HG02938 (cell line): ENCODE data around the gene CLEC11A.

Experiments
- ATAC-seq: cut with Tn5 transposase; IDR thresholded peaks from one replicate; pipeline ENCODE4 v1.9.1; 2021; ENCODE audit warnings: mild to moderate bottlenecking, moderate library complexity; ENCODE audit not compliant: unreplicated experiment

Gene CLEC11A, protein sequence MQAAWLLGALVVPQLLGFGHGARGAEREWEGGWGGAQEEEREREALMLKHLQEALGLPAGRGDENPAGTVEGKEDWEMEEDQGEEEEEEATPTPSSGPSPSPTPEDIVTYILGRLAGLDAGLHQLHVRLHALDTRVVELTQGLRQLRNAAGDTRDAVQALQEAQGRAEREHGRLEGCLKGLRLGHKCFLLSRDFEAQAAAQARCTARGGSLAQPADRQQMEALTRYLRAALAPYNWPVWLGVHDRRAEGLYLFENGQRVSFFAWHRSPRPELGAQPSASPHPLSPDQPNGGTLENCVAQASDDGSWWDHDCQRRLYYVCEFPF

DNA sequence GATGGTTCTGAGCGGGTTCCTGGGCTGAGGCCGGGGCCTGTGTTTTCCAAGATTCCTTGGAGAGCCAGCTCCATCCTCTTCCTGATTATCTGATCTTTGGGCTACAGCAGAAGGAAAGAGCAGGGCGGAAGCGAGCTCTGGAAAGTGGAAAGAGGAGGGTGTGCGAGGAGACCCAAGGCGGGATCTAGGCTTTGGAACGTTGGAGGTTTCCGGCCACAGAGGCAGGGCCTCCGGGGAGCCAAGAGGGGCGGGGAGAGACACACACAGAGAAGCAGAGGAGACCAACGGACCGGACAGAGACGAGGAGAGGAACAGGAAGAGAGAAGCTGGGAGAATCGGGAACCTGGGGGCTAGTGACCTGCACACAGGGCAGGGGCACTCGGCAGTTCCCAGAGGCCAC, at the start of gene CLEC11A:
Gene CLEC11A (plus strand): TSS at position 296 of the 400 bp plus-strand sequence. CDS start 162 bp downstream, outside the sequence.
- no peak for ATAC-seq

DNA sequence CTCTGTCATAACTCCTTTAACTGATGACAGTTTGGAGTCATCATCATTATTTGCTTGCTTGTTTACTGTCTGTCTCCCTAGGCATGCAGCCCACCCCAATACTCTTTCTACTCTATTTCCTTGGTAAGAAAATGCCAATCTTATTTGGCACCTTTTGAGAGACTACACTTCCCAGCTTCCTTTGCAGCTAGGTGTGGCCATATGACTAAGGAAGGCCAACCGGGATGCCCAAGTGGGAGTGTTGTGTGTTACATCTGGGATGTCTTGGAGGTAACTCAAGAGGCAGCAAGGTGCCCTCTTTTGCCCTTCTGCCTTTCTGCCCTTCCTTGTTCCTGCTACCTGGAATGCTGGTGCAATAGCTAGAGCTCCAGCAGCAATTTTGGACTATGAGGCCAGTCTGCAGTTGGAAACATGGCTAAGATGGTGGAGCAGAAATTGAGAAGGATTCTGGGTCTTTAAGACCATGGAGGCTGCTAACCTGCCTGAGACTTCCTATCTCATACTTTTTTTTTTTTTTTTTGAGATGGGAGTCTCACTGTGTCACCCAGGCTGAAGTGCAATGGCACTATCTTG, 46.5 kb upstream of the CLEC11A start:
- ATAC-seq = no peak

DNA sequence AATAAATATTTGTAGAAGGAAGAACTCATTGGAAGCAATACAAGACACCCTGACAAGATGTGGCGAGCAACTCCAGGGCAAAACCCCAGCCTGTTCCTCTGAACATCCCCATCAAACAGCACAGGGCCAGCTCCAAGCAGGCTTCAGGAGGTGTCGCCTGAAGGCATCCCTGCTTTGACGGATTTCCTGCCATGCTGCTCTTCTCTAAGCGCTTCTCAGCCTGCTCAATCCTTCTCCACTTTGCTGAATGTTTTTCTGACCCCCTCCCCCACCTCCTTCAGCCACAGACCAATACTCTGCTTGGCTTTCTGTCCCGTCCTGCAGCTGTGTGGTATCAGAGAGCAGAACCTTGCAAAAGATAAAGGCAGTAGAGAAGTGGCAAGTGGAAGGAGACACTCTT, 45.5 kb upstream of the CLEC11A start:
- no peak for ATAC-seq

DNA sequence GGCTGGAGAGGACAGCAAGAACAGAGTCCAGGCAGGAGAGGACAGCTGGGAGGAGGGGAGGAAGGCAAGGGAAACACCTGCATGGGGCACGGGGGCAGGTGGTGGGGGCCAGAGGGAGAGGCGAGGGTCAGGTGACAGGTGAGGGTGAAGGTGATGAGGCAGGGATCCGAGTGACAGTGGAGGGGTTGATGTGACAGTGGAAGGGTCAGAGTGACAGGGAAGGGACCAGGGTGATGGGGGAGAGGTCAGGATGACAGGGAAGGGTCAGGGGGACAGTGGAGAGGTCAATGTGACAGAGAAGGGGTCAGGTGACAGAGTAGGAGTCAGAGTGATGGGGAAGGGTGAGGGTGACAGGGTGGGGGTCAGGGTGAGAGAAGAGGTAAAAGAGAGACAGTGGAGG, 44.8 kb upstream of the CLEC11A start:
- no peak for ATAC-seq

DNA sequence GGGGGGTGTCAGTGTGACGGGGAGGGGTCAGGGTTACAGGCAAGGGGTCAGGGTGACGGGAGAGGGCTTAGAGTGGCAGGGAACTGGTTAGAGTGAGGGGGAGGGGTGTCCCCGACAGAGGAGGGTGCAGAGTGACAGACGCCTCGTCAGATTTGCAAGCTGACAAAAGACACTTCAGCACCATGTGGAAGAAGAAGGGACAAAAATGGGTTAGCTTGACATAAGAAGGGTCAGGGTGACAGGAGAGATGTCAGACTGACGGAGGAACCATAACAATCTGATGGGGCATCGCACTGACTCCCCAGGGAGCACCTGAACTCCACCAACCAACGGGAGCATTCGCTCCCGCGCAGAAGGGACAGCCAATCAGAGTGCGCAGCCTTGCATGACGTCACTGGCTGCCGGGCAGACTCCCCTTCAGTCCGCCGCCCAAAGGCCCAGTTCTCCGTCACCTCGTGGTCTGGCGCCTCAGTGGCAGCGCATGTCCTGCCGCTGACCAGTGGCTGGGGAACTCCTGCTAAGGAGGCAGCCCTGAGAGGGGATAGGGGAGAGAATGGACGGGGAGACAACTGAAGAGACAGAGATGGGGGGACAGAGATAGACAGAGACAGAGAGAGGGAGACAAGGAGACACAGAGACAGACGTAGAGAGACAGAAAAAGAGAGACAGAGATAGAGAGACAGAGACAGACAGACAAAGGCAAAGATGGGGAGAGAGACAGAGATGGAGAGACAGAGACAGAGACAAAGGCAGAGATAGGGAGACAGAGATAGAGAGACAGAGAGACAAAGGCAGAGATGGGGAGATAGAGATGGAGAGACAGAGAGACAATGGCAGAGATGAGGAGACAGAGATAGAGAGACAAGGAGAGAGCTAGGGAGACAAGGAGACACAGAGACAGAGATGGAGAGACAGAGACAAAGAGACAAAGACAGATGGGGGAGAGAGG, 43.7 kb upstream of the CLEC11A start:
- peak; percentile 65 for ATAC-seq

DNA sequence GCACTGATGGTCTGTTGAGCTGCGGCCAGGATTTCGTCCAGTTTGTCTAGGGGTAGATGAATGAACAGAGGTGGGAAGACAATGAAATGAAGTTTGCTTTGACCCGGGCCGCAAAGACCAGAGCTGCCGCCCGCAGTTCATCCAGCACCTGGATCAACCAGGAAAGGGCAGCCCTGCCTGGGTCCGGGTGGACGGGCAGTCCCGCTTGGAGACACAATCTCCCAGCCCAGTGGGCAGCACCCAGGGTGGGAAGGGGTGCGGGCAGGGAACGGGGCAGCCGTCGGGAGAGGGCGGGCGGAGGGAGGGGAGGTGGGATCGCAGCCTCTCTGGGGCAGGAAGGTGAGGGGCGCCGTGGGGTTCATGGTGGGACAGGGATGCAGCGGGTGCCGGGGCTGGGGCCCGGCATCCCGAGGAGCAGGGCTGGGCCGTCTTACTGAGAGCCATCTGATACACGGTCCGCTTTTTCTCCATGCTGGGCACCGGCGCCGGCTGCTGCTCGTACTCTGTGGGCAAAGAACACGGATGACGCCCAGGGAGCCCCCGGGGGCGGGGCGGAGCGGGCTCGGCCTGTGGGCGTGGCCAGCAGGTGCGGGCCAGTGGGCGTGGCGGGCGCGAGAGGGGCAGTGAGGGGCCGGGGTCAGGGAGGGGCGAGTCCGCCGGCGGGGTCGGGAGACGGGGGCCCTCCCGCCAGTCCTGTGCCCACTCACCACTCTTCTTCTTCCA, 36.7 kb upstream of the CLEC11A start:
- ATAC-seq = no peak

DNA sequence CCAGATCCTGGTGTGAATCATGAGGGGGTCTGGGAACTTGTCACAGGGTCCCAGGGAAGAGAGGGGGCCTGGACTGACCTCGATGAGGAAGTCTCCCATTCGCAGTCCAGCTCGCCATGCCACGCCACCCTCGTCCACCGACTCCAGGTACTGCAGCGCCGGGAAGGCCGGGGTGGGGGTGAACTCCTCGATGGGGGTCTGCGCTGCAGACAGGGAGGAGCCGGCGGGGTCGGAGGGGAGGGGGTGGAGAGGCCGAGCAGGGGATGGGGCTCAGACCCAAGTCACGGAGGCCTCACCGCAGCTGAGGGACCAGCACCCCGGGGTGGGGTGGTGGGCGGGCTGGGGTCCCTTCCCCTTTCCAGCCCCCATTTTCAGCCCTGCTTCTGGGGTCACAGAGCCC, 34.4 kb upstream of the CLEC11A start:
- no peak for ATAC-seq

DNA sequence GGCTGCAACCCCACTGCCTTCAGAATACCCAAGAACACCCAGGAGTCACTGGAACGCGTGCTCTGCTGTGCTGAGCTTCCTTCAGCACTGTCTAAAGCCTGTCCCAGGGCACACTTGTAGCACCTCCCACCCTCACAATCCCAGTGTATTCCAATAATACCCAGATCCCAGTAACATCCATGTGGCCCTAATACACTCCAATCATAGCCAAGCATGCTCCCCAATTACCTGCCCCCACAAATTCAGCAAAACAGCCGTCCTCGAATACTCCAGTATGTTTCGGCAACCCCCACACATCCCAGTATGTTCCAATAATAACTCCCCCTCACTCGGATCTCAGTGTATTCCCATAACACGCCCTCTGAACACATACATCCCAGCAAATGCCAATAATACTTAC, 32.7 kb upstream of the CLEC11A start:
- ATAC-seq = no peak

DNA sequence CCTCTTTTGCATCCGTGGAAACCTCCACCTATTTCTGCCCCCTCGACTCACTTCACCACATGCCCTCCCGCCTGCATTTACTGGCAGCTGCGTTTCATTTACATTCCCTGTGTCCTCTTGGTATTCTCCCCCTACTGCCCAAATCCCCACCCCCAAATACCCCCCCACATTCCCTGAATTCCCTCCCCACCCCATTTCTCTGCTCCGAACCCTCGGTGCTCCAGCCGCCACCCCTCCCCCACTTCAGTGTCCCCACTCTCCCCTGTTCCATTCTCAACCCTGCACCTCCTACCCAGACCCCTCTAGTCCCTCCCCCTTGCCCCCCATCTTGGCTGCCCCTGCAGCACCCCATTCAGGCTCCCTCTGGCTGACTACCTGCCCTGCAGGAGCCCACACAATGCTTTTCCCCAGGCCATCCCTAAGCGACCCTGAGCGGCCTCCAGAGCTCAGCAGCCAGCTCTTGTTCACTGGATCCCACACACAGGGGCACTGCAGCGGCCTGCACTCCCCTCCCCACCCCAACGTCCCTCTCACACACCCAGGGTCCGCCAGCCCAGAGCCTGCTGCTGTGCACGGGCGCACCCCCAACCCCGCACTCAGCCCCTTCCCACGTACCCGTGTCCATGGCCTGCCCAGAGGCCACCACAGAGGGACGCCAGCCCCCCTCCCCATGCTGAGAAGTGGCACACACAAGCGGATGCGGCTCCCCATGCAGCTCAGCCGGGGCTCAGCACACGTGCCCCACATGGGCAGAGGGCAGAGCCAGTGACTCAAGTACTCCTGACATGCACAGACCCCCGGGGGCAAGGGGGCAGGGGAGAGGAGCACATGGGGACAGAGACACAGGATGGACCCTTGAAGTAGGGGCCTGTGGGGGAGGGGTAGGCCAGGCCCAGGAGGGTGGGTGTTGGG, 29.8 kb upstream of the CLEC11A start:
- no peak for ATAC-seq

DNA sequence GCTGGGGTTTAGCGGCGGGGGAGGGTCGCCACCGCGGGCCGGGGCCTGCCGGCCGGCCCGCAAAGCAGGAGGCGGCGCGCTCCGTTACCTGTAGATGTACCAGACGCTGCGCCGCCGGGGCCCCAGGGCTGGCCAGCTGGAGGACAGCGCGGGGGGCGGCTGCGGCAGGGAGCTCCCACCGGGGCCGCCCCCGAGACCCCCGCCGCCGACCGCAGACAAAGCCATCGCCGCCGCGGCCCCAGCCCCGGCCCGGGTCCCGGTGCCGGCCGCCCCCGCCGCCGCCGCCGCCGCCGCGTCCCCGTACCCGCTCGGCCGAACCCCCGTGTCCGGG, 28.4 kb upstream of the CLEC11A start:
- no peak for ATAC-seq

DNA sequence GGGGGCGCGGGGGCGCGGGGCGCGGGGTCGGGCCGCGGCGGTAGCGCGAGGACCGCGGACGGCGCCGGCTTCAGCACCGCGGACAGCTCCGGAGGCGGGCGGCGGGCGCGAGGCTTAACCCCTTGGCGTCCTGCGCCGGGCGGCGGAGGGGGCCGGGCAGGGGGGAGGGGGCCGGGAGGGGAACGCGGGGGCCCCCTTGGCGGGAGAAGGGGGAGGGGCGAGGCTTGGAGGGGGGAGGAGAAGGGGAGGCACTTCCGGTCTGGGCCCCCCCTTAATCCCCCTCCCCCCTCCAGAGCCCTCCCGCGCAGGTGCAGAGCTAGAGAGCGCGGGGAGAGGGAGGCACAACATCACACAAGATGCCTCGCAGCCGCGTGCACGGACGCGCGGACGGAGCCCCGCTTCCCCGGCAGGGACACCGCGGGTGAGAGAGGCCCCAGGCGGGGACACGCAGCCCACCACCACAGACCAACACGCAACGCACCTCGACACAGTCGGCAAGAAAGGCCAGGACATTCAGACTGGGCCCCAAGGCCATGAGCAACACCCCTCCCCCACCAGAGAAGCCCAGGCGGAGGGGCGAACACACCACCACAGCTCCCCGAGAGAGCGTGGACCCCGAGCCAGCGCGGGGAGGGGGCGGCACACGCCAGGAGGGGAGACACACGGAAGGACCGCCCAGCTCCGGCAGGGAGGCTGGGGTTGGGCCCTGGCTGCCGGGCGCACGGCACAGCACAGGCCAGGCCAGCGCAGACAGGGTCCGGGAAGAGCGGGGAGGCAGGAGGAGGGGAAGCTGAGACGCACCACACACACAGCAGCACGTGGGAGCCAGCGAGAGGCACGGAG, 27.7 kb upstream of the CLEC11A start:
- no peak for ATAC-seq

DNA sequence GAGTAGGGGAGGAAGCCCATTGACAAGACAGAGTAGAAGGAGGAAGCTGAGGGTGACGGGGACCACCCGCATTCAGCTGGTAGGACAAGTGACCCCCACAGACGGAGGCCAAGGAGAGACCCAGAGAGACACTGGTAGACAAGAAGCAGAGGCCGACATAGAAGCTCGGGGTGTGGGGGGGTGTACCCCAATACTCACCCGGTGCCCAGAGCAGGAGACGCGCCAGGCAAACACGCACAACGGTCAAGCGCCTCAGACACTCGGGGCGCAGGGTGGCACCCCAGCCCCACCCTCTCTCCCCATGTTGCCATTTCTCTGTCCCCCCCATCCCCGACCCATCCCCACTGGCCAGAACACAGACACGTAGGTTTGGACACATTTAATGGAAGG, 27.1 kb upstream of the CLEC11A start:
- ATAC-seq = no peak

DNA sequence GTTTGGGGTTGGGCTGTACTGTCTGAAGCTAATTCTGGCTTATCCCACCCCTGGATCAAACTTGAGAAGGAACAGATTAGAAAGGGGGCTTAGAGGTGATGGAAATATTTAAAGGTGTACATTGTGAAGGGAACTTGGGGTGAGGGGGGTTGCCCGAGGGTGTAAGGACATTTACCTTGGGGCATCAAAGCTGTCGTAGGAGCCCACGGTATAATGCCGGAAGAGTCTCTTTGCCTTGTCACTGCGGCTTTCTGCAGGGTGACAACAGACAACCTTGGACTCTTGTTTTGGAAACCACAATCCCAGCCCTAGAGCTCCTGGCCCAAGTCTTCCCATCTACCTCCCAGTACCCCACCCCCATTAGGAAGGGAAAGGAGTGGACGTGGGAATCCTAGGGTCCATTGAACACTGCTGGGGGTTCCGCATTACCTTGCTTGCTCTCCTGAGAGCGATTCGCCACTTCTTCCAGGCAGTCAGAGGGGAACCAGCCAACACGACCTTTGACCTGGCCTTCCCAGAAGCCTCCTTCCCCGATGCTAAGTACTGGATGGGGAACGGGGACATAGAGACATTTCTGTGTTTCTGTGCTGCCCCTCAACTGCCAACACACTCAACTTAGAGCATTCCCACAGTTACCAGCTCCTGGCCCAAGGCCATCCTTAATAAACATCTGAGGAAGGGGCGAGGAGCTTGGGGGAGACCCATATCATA, 25.6 kb upstream of the CLEC11A start:
- ATAC-seq = no peak

DNA sequence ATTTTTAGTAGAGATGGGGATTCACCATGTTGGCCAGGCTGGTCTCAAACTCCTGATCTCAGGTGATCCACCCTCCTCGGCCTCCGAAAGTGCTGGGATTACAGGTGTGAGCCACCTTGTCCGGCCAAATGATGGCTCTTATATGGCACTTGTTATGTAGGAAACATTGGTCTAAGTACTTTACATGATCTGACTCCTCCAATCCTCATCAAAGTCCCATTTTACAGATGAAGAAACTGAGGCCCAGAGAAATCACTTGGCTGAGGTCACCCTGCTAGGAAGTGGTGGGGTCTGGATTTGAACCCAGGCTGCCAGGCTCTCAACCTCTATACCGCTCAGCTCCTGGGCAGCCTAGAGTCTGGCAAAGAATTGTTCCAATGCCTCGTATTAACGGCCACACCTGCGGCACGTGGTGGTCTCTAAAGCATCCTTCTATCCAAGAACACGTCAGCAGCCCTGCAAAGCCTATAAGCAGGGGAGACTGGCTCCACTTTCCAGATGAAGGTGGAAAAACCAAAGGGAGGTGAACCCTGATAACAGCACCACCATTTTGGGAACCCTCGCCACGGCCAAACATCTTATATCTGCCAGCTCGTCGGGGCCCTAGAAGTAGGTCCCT, 21.7 kb upstream of the CLEC11A start:
- no peak for ATAC-seq

DNA sequence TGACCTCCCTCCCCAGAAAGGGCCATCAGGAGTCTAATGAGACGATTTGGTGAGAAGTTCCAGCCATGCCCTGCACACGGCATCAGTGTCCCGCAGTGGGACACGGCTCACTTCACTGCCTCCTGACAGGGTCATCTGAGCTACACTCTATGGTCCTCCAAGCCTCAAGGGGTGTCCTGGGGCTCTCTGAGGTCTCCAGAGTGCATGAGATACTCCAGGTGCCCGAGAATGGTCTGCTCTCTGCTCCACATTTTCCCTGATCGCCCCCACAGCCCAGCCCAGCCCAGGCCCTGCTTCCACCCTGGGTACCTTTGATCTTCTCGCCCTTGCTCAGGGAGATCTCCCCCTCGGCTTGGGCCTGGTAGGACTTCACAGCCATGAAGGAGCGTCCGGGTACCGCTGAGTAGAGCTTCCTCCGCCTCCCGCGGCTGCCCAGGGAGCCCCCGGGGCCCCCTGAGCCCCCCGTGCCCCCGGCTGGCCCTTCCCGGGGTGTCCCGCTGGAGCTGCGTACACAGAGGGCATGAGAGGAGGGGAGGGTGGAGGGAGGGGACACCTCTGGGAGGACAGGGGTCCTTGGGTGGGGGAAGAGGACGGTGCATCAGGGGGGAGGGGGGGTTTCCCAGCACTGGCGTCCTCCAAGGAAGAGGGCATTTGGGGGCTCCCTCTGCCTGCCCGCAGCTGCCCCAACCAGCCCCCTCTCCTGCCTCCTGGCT, 20.9 kb upstream of the CLEC11A start:
- ATAC-seq = no peak

DNA sequence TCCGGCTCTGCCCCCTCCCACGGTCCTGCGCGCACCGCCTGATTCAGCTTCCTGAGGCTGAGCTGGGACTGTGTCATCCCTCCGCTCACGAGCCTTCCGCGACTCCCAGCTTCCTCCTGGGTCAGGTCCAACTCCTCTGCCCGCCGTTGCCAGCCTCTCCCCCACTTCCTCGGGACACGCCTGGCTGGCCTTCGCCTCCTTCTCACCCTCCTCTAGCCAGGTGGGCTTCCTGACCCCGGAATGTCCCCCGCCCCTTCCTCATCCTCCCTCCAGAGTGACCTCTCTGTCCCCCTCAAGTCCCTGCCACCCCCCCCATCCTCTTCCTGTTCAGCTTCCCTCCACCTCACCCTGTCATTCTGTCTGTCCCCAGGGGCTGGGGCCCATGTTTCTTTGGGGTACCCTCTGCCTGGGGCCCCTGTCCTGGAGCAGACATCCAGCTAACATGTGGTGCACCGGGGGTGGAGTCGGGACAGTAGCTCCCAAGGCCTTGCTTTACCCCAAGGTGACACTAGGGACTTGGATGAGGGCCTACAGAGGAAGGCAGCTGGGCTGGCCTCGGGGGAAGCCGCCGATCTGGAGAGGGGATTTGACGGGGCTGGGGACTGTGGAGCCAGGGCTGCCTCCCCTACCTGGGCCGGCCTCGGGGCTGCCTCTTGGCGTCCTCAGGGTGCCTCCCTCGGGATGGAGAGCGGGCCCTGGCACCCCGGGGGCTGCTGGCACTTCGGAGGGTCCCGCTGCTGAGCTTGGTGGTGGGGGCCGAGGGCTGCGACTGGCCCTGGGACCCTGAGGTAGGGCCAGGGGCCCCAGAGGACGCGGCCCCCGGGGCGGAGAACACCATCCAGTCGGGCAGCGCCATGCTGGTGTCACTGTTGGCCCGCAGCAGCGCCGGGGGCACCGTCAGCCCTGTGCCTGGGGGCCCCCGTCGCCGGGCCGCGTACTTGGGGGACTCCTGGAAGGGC, 20.0 kb upstream of the CLEC11A start:
- no peak for ATAC-seq
